HG03571 (cell line): ENCODE results near the gene PTPN1.
"Not testable (repeated sequence)": the region's sequence is repeated elsewhere in the genome, so short reads cannot be mapped to it uniquely, and the experiment has no call there.

Source experiments
- ATAC-seq: cut with Tn5 transposase; IDR thresholded peaks from one replicate; pipeline ENCODE4 v1.9.1; 2021; ENCODE audit not compliant: unreplicated experiment

The PTPN1 gene

GRCh38 chr20:50587291-50587961 is 77.2 kb downstream of the PTPN1 start:
- no peak for ATAC-seq

- ATAC-seq, result no peak
These were observed 78.0 kb downstream of the PTPN1 start for GRCh38 chr20:50588034-50588736.

- no peak for ATAC-seq
These were observed 79.6 kb downstream of the PTPN1 start for GRCh38 chr20:50589548-50590347.

- ATAC-seq, result no peak
These were observed 80.1 kb downstream of the PTPN1 start for GRCh38 chr20:50590348-50590664.

- no peak for ATAC-seq
These were observed 81.2 kb downstream of the PTPN1 start for GRCh38 chr20:50591233-50591852.

- ATAC-seq, result no peak
These were observed 82.3 kb downstream of the PTPN1 start for GRCh38 chr20:50592282-50593004.

GRCh38 chr20:50593005-50593335 is 82.8 kb downstream of the PTPN1 start:
- ATAC-seq, result no peak

GRCh38 chr20:50594231-50594590 is 84.0 kb downstream of the PTPN1 start:
- ATAC-seq, result no peak

GRCh38 chr20:50594591-50595432 is 84.6 kb downstream of the PTPN1 start:
- no peak for ATAC-seq

GRCh38 chr20:50595433-50595895 is 85.3 kb downstream of the PTPN1 start:
- no peak for ATAC-seq

- ATAC-seq, result no peak
These were observed 86.0 kb downstream of the PTPN1 start for GRCh38 chr20:50595988-50596693.

GRCh38 chr20:50596694-50597021 is 86.5 kb downstream of the PTPN1 start:
- no peak for ATAC-seq

- ATAC-seq, result no peak
These were observed 87.3 kb downstream of the PTPN1 start for GRCh38 chr20:50597406-50597969.

GRCh38 chr20:50598074-50598473 is 87.9 kb downstream of the PTPN1 start:
- no peak for ATAC-seq

- not testable (repeated sequence) for ATAC-seq
These were observed 88.6 kb downstream of the PTPN1 start for GRCh38 chr20:50598768-50599167.

- no peak for ATAC-seq
These were observed 90.2 kb downstream of the PTPN1 start for GRCh38 chr20:50600281-50600895.

- no peak for ATAC-seq
These were observed 91.6 kb downstream of the PTPN1 start for GRCh38 chr20:50601511-50602431.
